GM23338 (cell line): ENCODE measurements around the gene DUOX1. TPM values are rescaled to one million over a fixed set of nuclear protein-coding genes. Genes with fewer than 3 reads are reported as not detected.

Source experiments
- ATAC-seq: fragments of 200-7000 bp; cut with Tn5 transposase; 3 replicates; pipeline ENCODE4 v1.9.1; 2020
- DNase-seq: peaks from one replicate; pipeline ENCODE4 v3.0.0-alpha.2; 2015; ENCODE audit warnings: low spot score
- H2AFZ ChIP-seq: fragments of 200-600 bp; sonication (generic); 2 replicates; pipeline ENCODE4 v1.8.0; 2016; ENCODE audit warnings: antibody characterized with exemption, mild to moderate bottlenecking, moderate library complexity
- H3F3A ChIP-seq: fragments of 200-600 bp; sonication (generic); replicated peaks from 2 replicates; pipeline ENCODE4 v1.8.0; 2017; ENCODE audit warnings: antibody characterized with exemption, mixed run types, low read depth
- H3K27ac ChIP-seq: fragments of 200-600 bp; sonication (generic); 2 replicates; pipeline ENCODE4 v1.6.1; 2016; ENCODE audit warnings: low read depth
- H3K27me3 ChIP-seq: fragments of 200-600 bp; sonication (generic); 2 replicates; pipeline ENCODE4 v1.8.0; 2016; ENCODE audit warnings: mild to moderate bottlenecking, mixed run types, moderate library complexity; ENCODE audit not compliant: insufficient read depth
- H3K36me3 ChIP-seq: fragments of 200-600 bp; sonication (generic); 2 replicates; pipeline ENCODE4 v1.8.0; 2016; ENCODE audit warnings: mild to moderate bottlenecking; ENCODE audit not compliant: insufficient read depth
- H3K4me1 ChIP-seq: fragments of 200-600 bp; sonication (generic); 2 replicates; pipeline ENCODE4 v1.8.0; 2016; ENCODE audit warnings: mild to moderate bottlenecking, moderate library complexity; ENCODE audit not compliant: insufficient read depth
- H3K4me2 ChIP-seq: fragments of 200-600 bp; sonication (generic); 2 replicates; pipeline ENCODE4 v1.7.1; 2017; ENCODE audit warnings: mixed run types
- H3K4me3 ChIP-seq: fragments of 200-600 bp; sonication (generic); 2 replicates; pipeline ENCODE4 v1.6.1; 2016; ENCODE audit warnings: mixed run types
- H3K79me2 ChIP-seq: fragments of 200-600 bp; sonication (generic); replicated peaks from 2 replicates; pipeline ENCODE4 v1.8.0; 2017; ENCODE audit warnings: mild to moderate bottlenecking; ENCODE audit not compliant: insufficient read depth
- H3K9me2 ChIP-seq: fragments of 200-600 bp; sonication (generic); 2 replicates; pipeline ENCODE4 v1.8.0; 2017; ENCODE audit not compliant: insufficient read depth
- H4K20me1 ChIP-seq: fragments of 200-600 bp; sonication (generic); replicated peaks from 2 replicates; pipeline ENCODE4 v1.8.0; 2017; ENCODE audit warnings: mild to moderate bottlenecking; ENCODE audit not compliant: insufficient read depth
- H3K27ac Mint-ChIP-seq: 2 replicates; pipeline ENCODE4 v1.8.0; 2020; ENCODE audit warnings: inconsistent platforms, mild to moderate bottlenecking, moderate library complexity, mixed read lengths
- H3K27me3 Mint-ChIP-seq: 3 replicates; pipeline ENCODE4 v1.8.0; 2022; ENCODE audit warnings: low read depth, mild to moderate bottlenecking, moderate library complexity, mixed read lengths, inconsistent platforms; ENCODE audit not compliant: insufficient read depth, poor library complexity
- H3K36me3 Mint-ChIP-seq: 3 replicates; pipeline ENCODE4 v1.8.0; 2021; ENCODE audit warnings: low read depth, mild to moderate bottlenecking, inconsistent platforms, moderate library complexity, mixed read lengths
- H3K4me1 Mint-ChIP-seq: 3 replicates; pipeline ENCODE4 v1.8.0; 2020; ENCODE audit warnings: mild to moderate bottlenecking, inconsistent platforms, mixed read lengths
- H3K4me3 Mint-ChIP-seq: 3 replicates; pipeline ENCODE4 v1.8.0; 2021; ENCODE audit warnings: moderate library complexity, mild to moderate bottlenecking, inconsistent platforms, mixed read lengths
- H3K9me3 Mint-ChIP-seq: 3 replicates; pipeline ENCODE4 v1.8.0; 2020; ENCODE audit warnings: moderate library complexity, mild to moderate bottlenecking, inconsistent platforms, mixed read lengths
- CREB1 ChIP-seq: fragments of 250-450 bp; sonication (Bioruptor Pico); IDR thresholded peaks from 2 replicates; pipeline ENCODE4 v1.5.0; 2020; ENCODE audit warnings: low read depth, mild to moderate bottlenecking, moderate library complexity
- CTCF ChIP-seq, 2 experiments: fragments of 200-600 bp in 1 of 2; sonication (generic) in 1 of 2; conservative IDR thresholded peaks; 2 replicates each; pipeline versions ENCODE4 v1.5.1 to v1.6.1; 2016 to 2017; ENCODE audit warnings: antibody characterized with exemption in 2 of 2, low read depth in 2 of 2, mild to moderate bottlenecking in 2 of 2, moderate library complexity in 1 of 2
- ETS1 ChIP-seq: IDR thresholded peaks from 2 replicates; pipeline ENCODE4 v1.6.1; 2016; ENCODE audit warnings: antibody characterized with exemption
- EZH2 ChIP-seq: fragments of 200-600 bp; sonication (generic); IDR thresholded peaks from one replicate; pipeline ENCODE4 v1.8.0; 2017; ENCODE audit warnings: antibody characterized with exemption, mild to moderate bottlenecking, low read depth; ENCODE audit not compliant: unreplicated experiment
- EZH2phosphoT487 ChIP-seq: fragments of 200-600 bp; sonication (generic); IDR thresholded peaks from one replicate; pipeline ENCODE4 v1.8.1; 2018; ENCODE audit warnings: antibody characterized with exemption; ENCODE audit not compliant: unreplicated experiment
- POLR2AphosphoS5 ChIP-seq: IDR thresholded peaks from 2 replicates; pipeline ENCODE4 v1.6.1; 2016; ENCODE audit warnings: antibody characterized with exemption, low read depth
- REST ChIP-seq: IDR thresholded peaks from one replicate; pipeline ENCODE4 v1.6.1; 2018; ENCODE audit warnings: antibody characterized with exemption; ENCODE audit not compliant: unreplicated experiment
- STAT1 ChIP-seq: IDR thresholded peaks from one replicate; pipeline ENCODE4 v1.6.1; 2016; ENCODE audit warnings: antibody characterized with exemption; ENCODE audit not compliant: unreplicated experiment
- ZNF114 ChIP-seq: fragments of 250-450 bp; sonication (Bioruptor Pico); IDR thresholded peaks from 2 replicates; pipeline ENCODE4 v1.5.0; 2020; ENCODE audit warnings: mild to moderate bottlenecking, moderate library complexity
- ZNF331 ChIP-seq: fragments of 250-450 bp; sonication (Bioruptor Pico); IDR thresholded peaks from 2 replicates; pipeline ENCODE4 v1.5.0; 2020; ENCODE audit warnings: low read depth, mild to moderate bottlenecking, moderate library complexity
- polyA plus RNA-seq: library from polyadenylated mRNA; unstranded; fragments of >200 nt; fragmentation: Nextera tagmentation; extraction: Ambion mirVana; gene quantifications from 2 replicates; pipeline ENCODE4 v1.2.1, GENCODE V29; 2016
- total RNA-seq: library from RNA; depleted of rRNA; stranded (reverse); fragments of >200 nt; shearing (Covaris generic); gene quantifications from 2 replicates; pipeline ENCODE4 v1.2.3, GENCODE V29; 2014

Gene DUOX1
- total and polyA plus RNA-seq, 2 experiments from 2014 or later: 0.69 to 0.73 TPM

GRCh38 chr15:45184562-45185041 lies 54.8 kb downstream of the DUOX1 start:
- Histone ChIP-seq H3K36me3 (no peaks in the 10 kb centered on the region), H3K4me1 (peaks cover 55% of the 10 kb centered on the region), H3K27ac (no peak overlapping the region), H3K9me2 (0 out of 2 replicates have a peak, but pooled peaks cover 3% of the 10 kb centered on the region), H3F3A (no peaks in the 10 kb centered on the region), H3K4me2 (no peak overlapping the region), H3K4me3 (no peak overlapping the region), H2AFZ (no peak overlapping the region), H3K27me3 (peaks cover 29% of the 10 kb centered on the region), H4K20me1 (peaks cover 8% of the 10 kb centered on the region; the same call in 1 of the 2 replicates), H3K79me2 (peaks cover 28% of the 10 kb centered on the region)
- peaks cover 38% of the 10 kb centered on the region for H3K27me3 Mint-ChIP-seq
- peaks cover 3% of the 10 kb centered on the region; the same call in 2 of the 3 replicates for H3K9me3 Mint-ChIP-seq
- TF ChIP-seq ETS1 (no peak), ZNF114 (CRISPR knock-in tag) (no peak), CREB1 (CRISPR knock-in tag) (no peak), STAT1 (no peak), ZNF331 (CRISPR knock-in tag) (no peak)
- H3K36me3 Mint-ChIP-seq: peaks cover 6% of the 10 kb centered on the region
- H3K27ac Mint-ChIP-seq: no peak overlapping the region
- no peak for ATAC-seq
- no peak overlapping the region; the same call in 2 of the 3 replicates for H3K4me3 Mint-ChIP-seq
- DNase-seq: no peak
- peaks cover 66% of the 10 kb centered on the region for H3K4me1 Mint-ChIP-seq

- TF ChIP-seq EZH2 (no peak), POLR2AphosphoS5 (no peak), ZNF114 (CRISPR knock-in tag) (no peak), CTCF (conservative IDR thresholded peaks at IDR 0.05; ENCODE audit: low read depth in 2 of 2) (no peak), ZNF331 (CRISPR knock-in tag) (no peak), EZH2phosphoT487 (no peak), REST (no peak)
- peaks cover 3% of the 10 kb centered on the region; the same call in 2 of the 3 replicates for H3K9me3 Mint-ChIP-seq
- Histone ChIP-seq H3K4me2 (no peak overlapping the region), H3K36me3 (no peaks in the 10 kb centered on the region), H3K27ac (no peak overlapping the region), H2AFZ (no peak overlapping the region), H4K20me1 (peaks cover 8% of the 10 kb centered on the region; the same call in 1 of the 2 replicates), H3F3A (no peaks in the 10 kb centered on the region), H3K4me3 (no peak overlapping the region), H3K79me2 (peaks cover 28% of the 10 kb centered on the region), H3K9me2 (0 out of 2 replicates have a peak, but pooled peaks cover 3% of the 10 kb centered on the region), H3K4me1 (peaks cover 54% of the 10 kb centered on the region), H3K27me3 (peaks cover 35% of the 10 kb centered on the region)
- peaks cover 37% of the 10 kb centered on the region for H3K27me3 Mint-ChIP-seq
- H3K27ac Mint-ChIP-seq: no peak overlapping the region
- ATAC-seq (no peak), DNase-seq (no peak)
- peak overlapping the region; percentile 95; the same call in 2 of the 3 replicates for H3K4me3 Mint-ChIP-seq
- peaks cover 63% of the 10 kb centered on the region for H3K4me1 Mint-ChIP-seq
- peaks cover 6% of the 10 kb centered on the region for H3K36me3 Mint-ChIP-seq
Observed at GRCh38 chr15:45185069-45185779, 55.4 kb downstream of the DUOX1 start.
